ENCODE measurements around the gene CTSZ. TPM values are rescaled to one million over a fixed set of nuclear protein-coding genes. Genes with fewer than 3 reads are reported as not detected.
A peak's percentile ranks its signal among the peaks of the same experiment; 100 is the strongest.

Gene CTSZ
- total RNA-seq, 2 donors from 2014 or later = 55.9 to 76.6 TPM

- H3K27ac ChIP-seq (ENCODE audit: low read depth, low read length) = no peak overlapping the region
- Mint-ChIP-seq H3K4me3 (no peak overlapping the region), H3K27me3 (ENCODE audit: insufficient read depth) (peaks cover 8% of the 10 kb centered on the region), H3K36me3 (ENCODE audit: low read depth) (peaks cover 46% of the 10 kb centered on the region), H3K9me3 (no peaks in the 10 kb centered on the region), H3K27ac (no peak overlapping the region), H3K4me1 (peaks cover 1% of the 10 kb centered on the region)
- no peak overlapping the region for H3K4me3 ChIP-seq (ENCODE audit: low read length)
- H3K4me1 ChIP-seq (ENCODE audit: control insufficient read depth, insufficient read depth, low read length) = peaks cover 3% of the 10 kb centered on the region
- H3K36me3 ChIP-seq (ENCODE audit: control insufficient read depth, insufficient read depth, low read length) = peaks cover 59% of the 10 kb centered on the region
- H3K9ac ChIP-seq (ENCODE audit: extremely low read depth, low read length, poor library complexity, severe bottlenecking) = no peak overlapping the region
- no peaks in the 10 kb centered on the region for H3K27me3 ChIP-seq (ENCODE audit: control insufficient read depth, insufficient read depth, low read length, poor library complexity, severe bottlenecking)
- no peaks in the 10 kb centered on the region for H3K9me3 ChIP-seq (ENCODE audit: control insufficient read depth, low read length)
- WGBS, 2 experiments (ENCODE audit: insufficient coverage in 1 of 2, insufficient read length in 1 of 2) = 91 to 95% methylated on average over 3 of the region's 3 CpGs
- TF ChIP-seq CTCF (conservative IDR thresholded peaks at IDR 0.05) = no peak
- no peak for DNase-seq
Measured at GRCh38 chr20:59035381-59035780, 28.3 kb upstream of the CTSZ start.

- H3K4me1 ChIP-seq (ENCODE audit: control insufficient read depth, insufficient read depth, low read length) = peaks cover 3% of the 10 kb centered on the region
- no peaks in the 10 kb centered on the region for H3K9me3 ChIP-seq (ENCODE audit: control insufficient read depth, low read length)
- H3K4me1 Mint-ChIP-seq = peaks cover 14% of the 10 kb centered on the region
- DNase-seq = no peak
- no peak overlapping the region for H3K9ac ChIP-seq (ENCODE audit: extremely low read depth, low read length, poor library complexity, severe bottlenecking)
- H3K27ac Mint-ChIP-seq = no peak overlapping the region
- TF ChIP-seq CTCF (conservative IDR thresholded peaks at IDR 0.05) = no peak
- WGBS, 2 experiments (ENCODE audit: insufficient coverage in 1 of 2, insufficient read length in 1 of 2) = 88 to 93% methylated on average over 2 of the region's 2 CpGs
- no peak overlapping the region for H3K4me3 ChIP-seq (ENCODE audit: low read length)
- H3K36me3 ChIP-seq (ENCODE audit: control insufficient read depth, insufficient read depth, low read length) = peaks cover 69% of the 10 kb centered on the region
- no peaks in the 10 kb centered on the region for H3K9me3 Mint-ChIP-seq
- no peak overlapping the region for H3K27ac ChIP-seq (ENCODE audit: low read depth, low read length)
- no peak overlapping the region for H3K4me3 Mint-ChIP-seq
- peaks cover 20% of the 10 kb centered on the region for H3K27me3 Mint-ChIP-seq (ENCODE audit: insufficient read depth)
- peaks cover 61% of the 10 kb centered on the region for H3K36me3 Mint-ChIP-seq (ENCODE audit: low read depth)
- no peaks in the 10 kb centered on the region for H3K27me3 ChIP-seq (ENCODE audit: control insufficient read depth, insufficient read depth, low read length, poor library complexity, severe bottlenecking)
Measured at GRCh38 chr20:59033616-59034165, 26.6 kb upstream of the CTSZ start.

GRCh38 chr20:59033093-59033492, 26.0 kb upstream of the CTSZ start:
- no peak overlapping the region for H3K27ac ChIP-seq (ENCODE audit: low read depth, low read length)
- Mint-ChIP-seq H3K36me3 (ENCODE audit: low read depth) (peaks cover 61% of the 10 kb centered on the region), H3K27me3 (ENCODE audit: insufficient read depth) (peaks cover 25% of the 10 kb centered on the region), H3K9me3 (no peaks in the 10 kb centered on the region), H3K4me1 (peaks cover 20% of the 10 kb centered on the region), H3K27ac (no peak overlapping the region), H3K4me3 (peak overlapping the region; percentile 84)
- peak overlapping the region; percentile 89 for H3K4me3 ChIP-seq (ENCODE audit: low read length)
- H3K36me3 ChIP-seq (ENCODE audit: control insufficient read depth, insufficient read depth, low read length) = peaks cover 69% of the 10 kb centered on the region
- no peaks in the 10 kb centered on the region for H3K27me3 ChIP-seq (ENCODE audit: control insufficient read depth, insufficient read depth, low read length, poor library complexity, severe bottlenecking)
- H3K9ac ChIP-seq (ENCODE audit: extremely low read depth, low read length, poor library complexity, severe bottlenecking) = peak overlapping the region; percentile 55
- no peaks in the 10 kb centered on the region for H3K9me3 ChIP-seq (ENCODE audit: control insufficient read depth, low read length)
- H3K4me1 ChIP-seq (ENCODE audit: control insufficient read depth, insufficient read depth, low read length) = peaks cover 3% of the 10 kb centered on the region
- no peak for DNase-seq
- WGBS, 2 experiments (ENCODE audit: insufficient coverage in 1 of 2, insufficient read length in 1 of 2) = 100% methylated on average over 1 of the region's 1 CpG; no CpG with 5 or more reads in 1 of the 2 experiments
- TF ChIP-seq CTCF (conservative IDR thresholded peaks at IDR 0.05) = no peak

Measured in endodermal cell (in vitro differentiated cells).